SH-SY5Y (cell line): ENCODE results near the gene PRUNE2.

Experiments
- GATA2 ChIP-seq: IDR thresholded peaks from 2 replicates; pipeline ENCODE4 v1.6.1; 2011; ENCODE audit warnings: mild to moderate bottlenecking, low read depth, low read length
- GATA3 ChIP-seq: IDR thresholded peaks from 2 replicates; pipeline ENCODE4 v1.6.1; 2011; ENCODE audit warnings: low read depth, mild to moderate bottlenecking, low read length, moderate library complexity

- TF ChIP-seq GATA2 (no peak), GATA3 (no peak)
Observed at GRCh38 chr9:76595645-76596044, 310.3 kb downstream of the PRUNE2 start.
